Osteoblast (primary cell): ENCODE measurements around the gene PIEZO1. TPM values are rescaled to one million over a fixed set of nuclear protein-coding genes. Genes with fewer than 3 reads are reported as not detected.

Source experiments
- DNase-seq: peaks from one replicate; pipeline ENCODE4 v3.0.0; 2011; ENCODE audit warnings: low spot score, mixed read lengths; ENCODE audit not compliant: insufficient read length; ENCODE audit errors: missing footprints
- H2AFZ ChIP-seq: 2 replicates; pipeline ENCODE4 v1.6.0; 2011; ENCODE audit warnings: mild to moderate bottlenecking, low read length
- H3K27ac ChIP-seq: 2 replicates; pipeline ENCODE4 v1.5.1; 2011; ENCODE audit warnings: mild to moderate bottlenecking, low read depth, low read length, moderate library complexity
- H3K27me3 ChIP-seq: 2 replicates; pipeline ENCODE4 v1.6.0; 2012; ENCODE audit warnings: mild to moderate bottlenecking, control low read depth, inconsistent platforms, low read length, moderate library complexity; ENCODE audit not compliant: insufficient read depth
- H3K36me3 ChIP-seq: 2 replicates; pipeline ENCODE4 v1.5.1; 2011; ENCODE audit warnings: mild to moderate bottlenecking, low read length, control low read depth, moderate library complexity; ENCODE audit not compliant: insufficient read depth
- H3K4me1 ChIP-seq: 2 replicates; pipeline ENCODE4 v1.5.1; 2011; ENCODE audit warnings: mild to moderate bottlenecking, low read length, control low read depth, moderate library complexity; ENCODE audit not compliant: insufficient read depth
- H3K4me2 ChIP-seq: 2 replicates; pipeline ENCODE4 v1.6.0; 2011; ENCODE audit warnings: mild to moderate bottlenecking, low read length; ENCODE audit not compliant: insufficient read depth
- H3K4me3 ChIP-seq: fragments of 200-600 bp; sonication (generic); 3 replicates; pipeline ENCODE4 v1.5.1; 2012; ENCODE audit warnings: mild to moderate bottlenecking, low read length, inconsistent platforms; ENCODE audit not compliant: insufficient read depth
- H3K79me2 ChIP-seq: 2 replicates; pipeline ENCODE4 v1.6.0; 2012; ENCODE audit warnings: mild to moderate bottlenecking, low read length, control low read depth, inconsistent platforms; ENCODE audit not compliant: insufficient read depth
- H3K9me3 ChIP-seq: 2 replicates; pipeline ENCODE4 v1.5.1; 2011; ENCODE audit warnings: low read depth, low read length, control low read depth
- H4K20me1 ChIP-seq: 2 replicates; pipeline ENCODE4 v1.6.0; 2012; ENCODE audit warnings: mild to moderate bottlenecking, low read length, control low read depth; ENCODE audit not compliant: insufficient read depth
- total RNA-seq: library from RNA; depleted of rRNA; stranded (reverse); fragments of >200 nt; gene quantifications from 2 replicates; pipeline ENCODE4 v1.2.3, GENCODE V29; 2012
- TF ChIP-seq, protein P1 (sequence below): IDR thresholded peaks from 2 replicates; pipeline ENCODE4 v1.5.1; 2011; ENCODE audit warnings: mild to moderate bottlenecking, low read depth, low read length, moderate library complexity; ENCODE audit errors: extremely low read depth

PIEZO1 gene
- total RNA-seq, 1 donor = 207 TPM

DNA sequence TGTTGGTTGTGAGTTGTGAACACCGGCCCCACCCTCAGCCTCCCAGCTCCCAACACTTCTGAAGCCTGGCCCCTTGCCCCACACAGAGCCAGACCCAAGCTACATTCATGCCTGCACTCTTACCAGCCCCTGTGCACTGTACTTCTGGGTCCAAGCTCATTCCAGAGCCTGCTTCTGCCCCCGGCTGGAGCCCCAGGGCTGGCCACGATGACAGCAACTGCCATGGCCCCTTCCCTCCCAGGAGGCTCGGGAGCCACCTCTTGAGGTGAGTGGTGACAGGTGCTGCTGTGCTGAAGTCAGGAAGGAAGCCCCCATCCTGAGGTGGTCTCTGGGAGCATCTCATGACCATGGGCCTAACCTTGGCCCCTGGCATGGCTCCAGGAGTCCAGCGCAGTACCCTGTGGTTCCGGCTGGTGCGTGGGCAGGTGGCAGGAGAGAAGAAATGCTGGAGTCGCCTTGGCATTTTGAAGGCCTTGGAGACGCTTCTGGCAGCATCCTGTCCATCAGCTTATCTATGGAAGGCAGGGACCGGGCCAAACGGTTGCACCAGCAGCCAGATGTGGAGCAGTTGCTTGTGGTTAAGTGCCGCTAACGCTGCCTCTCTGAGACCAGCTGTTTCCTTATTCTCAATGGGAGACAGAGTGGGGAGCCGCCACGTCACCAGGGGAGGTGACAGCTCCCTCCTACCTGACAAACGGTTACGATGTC lies 14.7 kb upstream of the PIEZO1 start:
- Histone ChIP-seq H3K27me3 (no peaks in the 10 kb centered on the region), H3K4me1 (peaks cover 7% of the 10 kb centered on the region)

DNA sequence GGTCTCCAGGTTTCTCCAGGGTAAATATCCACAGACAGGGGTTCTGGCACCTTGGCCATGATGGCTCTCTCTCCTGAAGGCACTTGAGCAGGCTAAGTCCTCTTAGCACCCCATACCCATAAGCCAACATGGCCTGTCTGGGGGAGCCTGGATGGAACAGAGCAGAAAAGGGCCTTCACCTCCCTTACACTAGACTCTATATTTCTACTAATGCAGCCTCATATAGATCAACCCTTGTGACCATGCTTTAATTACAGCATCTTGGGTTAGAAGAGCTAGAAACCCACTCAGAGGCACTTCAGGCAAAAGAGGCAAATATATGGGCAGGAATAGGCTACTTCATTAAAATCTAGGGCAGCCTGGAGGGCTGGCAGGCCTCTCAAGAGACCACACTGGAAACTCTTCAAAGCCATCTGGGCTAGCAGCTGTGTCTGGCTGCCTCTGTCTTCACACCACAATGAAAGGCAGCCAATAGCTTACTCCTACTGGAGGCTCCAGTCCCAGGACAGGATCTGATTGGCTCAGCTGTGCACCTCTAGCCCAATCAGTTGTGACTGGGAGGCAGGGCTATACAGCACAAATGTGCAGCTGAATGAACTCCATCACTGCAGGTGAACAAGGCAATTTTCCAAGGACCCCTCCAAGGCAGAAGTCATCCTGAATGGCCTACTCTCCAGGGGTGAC lies 13.9 kb upstream of the PIEZO1 start:
- Histone ChIP-seq H4K20me1 (no peaks in the 10 kb centered on the region), H3K4me2 (no peak overlapping the region), H3K79me2 (no peaks in the 10 kb centered on the region), H3K27ac (no peak overlapping the region), H3K27me3 (no peaks in the 10 kb centered on the region), H2AFZ (no peak overlapping the region), H3K9me3 (no peaks in the 10 kb centered on the region), H3K4me1 (no peaks in the 10 kb centered on the region), H3K36me3 (no peaks in the 10 kb centered on the region), H3K4me3 (no peak overlapping the region)
- DNase-seq = peak; percentile 52
- TF ChIP-seq, protein P1, sequence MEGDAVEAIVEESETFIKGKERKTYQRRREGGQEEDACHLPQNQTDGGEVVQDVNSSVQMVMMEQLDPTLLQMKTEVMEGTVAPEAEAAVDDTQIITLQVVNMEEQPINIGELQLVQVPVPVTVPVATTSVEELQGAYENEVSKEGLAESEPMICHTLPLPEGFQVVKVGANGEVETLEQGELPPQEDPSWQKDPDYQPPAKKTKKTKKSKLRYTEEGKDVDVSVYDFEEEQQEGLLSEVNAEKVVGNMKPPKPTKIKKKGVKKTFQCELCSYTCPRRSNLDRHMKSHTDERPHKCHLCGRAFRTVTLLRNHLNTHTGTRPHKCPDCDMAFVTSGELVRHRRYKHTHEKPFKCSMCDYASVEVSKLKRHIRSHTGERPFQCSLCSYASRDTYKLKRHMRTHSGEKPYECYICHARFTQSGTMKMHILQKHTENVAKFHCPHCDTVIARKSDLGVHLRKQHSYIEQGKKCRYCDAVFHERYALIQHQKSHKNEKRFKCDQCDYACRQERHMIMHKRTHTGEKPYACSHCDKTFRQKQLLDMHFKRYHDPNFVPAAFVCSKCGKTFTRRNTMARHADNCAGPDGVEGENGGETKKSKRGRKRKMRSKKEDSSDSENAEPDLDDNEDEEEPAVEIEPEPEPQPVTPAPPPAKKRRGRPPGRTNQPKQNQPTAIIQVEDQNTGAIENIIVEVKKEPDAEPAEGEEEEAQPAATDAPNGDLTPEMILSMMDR = no peak

More for the DNA sequence above, 14.7 kb upstream of the PIEZO1 start:
- DNase-seq = peak; percentile 63
- no peak overlapping the region for H2AFZ ChIP-seq
- no peaks in the 10 kb centered on the region for H3K36me3 ChIP-seq
- no peak overlapping the region for H3K4me3 ChIP-seq
- H3K4me2 ChIP-seq = no peak overlapping the region
- TF ChIP-seq, protein P1 = no peak
- H3K79me2 ChIP-seq = peaks cover 7% of the 10 kb centered on the region
- no peaks in the 10 kb centered on the region for H4K20me1 ChIP-seq
- H3K9me3 ChIP-seq = no peaks in the 10 kb centered on the region
- no peak overlapping the region for H3K27ac ChIP-seq

DNA sequence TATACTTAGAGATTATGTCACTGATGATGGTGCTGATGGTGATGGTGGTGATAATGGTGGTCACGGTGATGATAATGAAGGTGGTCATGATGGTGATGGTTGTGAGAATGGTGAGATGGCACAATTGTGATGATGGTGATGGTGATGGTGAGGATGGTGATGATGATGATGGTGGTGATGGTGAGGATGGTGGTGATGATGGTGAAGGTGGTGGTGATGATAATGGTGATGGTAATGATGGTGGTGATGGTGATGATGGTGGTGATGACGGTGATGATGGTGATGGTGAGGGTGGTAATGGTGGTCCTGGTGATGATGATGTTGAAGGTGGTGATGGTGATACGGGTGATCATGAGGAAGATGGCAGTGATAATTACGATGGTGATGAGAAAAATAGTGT lies 13.1 kb upstream of the PIEZO1 start:
- H3K79me2 ChIP-seq = no peaks in the 10 kb centered on the region
- H2AFZ ChIP-seq = no peak overlapping the region
- no peaks in the 10 kb centered on the region for H3K4me1 ChIP-seq
- H3K4me2 ChIP-seq = no peak overlapping the region
- DNase-seq = peak; percentile 45
- TF ChIP-seq, protein P1 = no peak
- H3K27ac ChIP-seq = no peak overlapping the region
- no peaks in the 10 kb centered on the region for H3K27me3 ChIP-seq
- no peaks in the 10 kb centered on the region for H4K20me1 ChIP-seq
- no peak overlapping the region for H3K4me3 ChIP-seq
- no peaks in the 10 kb centered on the region for H3K9me3 ChIP-seq
- H3K36me3 ChIP-seq = no peaks in the 10 kb centered on the region

DNA sequence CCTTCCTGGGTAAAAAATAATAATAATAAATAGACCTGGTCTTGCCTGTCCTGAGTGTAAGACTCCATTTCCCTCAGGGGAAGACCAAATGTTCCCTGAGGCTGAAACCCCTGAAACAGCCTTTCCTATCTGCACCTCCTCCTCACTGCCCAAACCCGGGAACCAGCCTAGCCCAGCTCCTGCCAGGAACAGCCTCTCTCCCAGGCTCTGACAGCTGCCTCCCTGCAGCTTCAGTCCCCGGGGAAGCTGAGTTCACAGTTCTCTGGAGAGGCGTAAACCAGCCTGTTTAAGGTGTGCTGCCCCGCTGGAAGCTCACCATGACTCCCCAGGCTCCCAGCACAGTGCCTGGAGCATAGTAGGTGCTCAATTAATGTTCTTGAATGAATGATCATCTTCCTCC lies 11.3 kb upstream of the PIEZO1 start:
- H4K20me1 ChIP-seq = no peaks in the 10 kb centered on the region
- DNase-seq = peak; percentile 58
- H3K4me2 ChIP-seq = no peak overlapping the region
- TF ChIP-seq, protein P1 = no peak
- no peaks in the 10 kb centered on the region for H3K9me3 ChIP-seq
- no peak overlapping the region for H2AFZ ChIP-seq
- H3K27me3 ChIP-seq = no peaks in the 10 kb centered on the region
- H3K36me3 ChIP-seq = no peaks in the 10 kb centered on the region
- H3K4me1 ChIP-seq = peaks cover 13% of the 10 kb centered on the region
- no peak overlapping the region for H3K27ac ChIP-seq
- H3K79me2 ChIP-seq = no peaks in the 10 kb centered on the region
- no peak overlapping the region for H3K4me3 ChIP-seq
